GM21737 (cell line): ENCODE data around the gene SLC7A6.

Experiments
- ATAC-seq: cut with Tn5 transposase; IDR thresholded peaks from one replicate; pipeline ENCODE4 v1.9.1; 2021; ENCODE audit warnings: mild to moderate bottlenecking, moderate library complexity; ENCODE audit not compliant: unreplicated experiment

SLC7A6 gene

GRCh38 chr16:68234188-68235107 lies 29.9 kb upstream of the SLC7A6 start:
- ATAC-seq: no peak

- no peak for ATAC-seq
These were observed 29.0 kb upstream of the SLC7A6 start for GRCh38 chr16:68235108-68235886.

GRCh38 chr16:68235887-68236136 lies 28.5 kb upstream of the SLC7A6 start, which contains the start of gene ESRP2:
Gene ESRP2, minus strand, starts transcription at chr16:68236127. Its CDS starts 82 bp downstream, at chr16:68236045.
- no peak for ATAC-seq

GRCh38 chr16:68236137-68236825 lies 28.0 kb upstream of the SLC7A6 start:
- ATAC-seq: no peak

GRCh38 chr16:68236826-68237242 lies 27.5 kb upstream of the SLC7A6 start:
- no peak for ATAC-seq

- peak; percentile 77 for ATAC-seq
These were observed 26.9 kb upstream of the SLC7A6 start for GRCh38 chr16:68237243-68238028.

- ATAC-seq: peak; percentile 9
These were observed 26.3 kb upstream of the SLC7A6 start for GRCh38 chr16:68238029-68238345.

GRCh38 chr16:68242085-68242484 lies 22.2 kb upstream of the SLC7A6 start:
- no peak for ATAC-seq

GRCh38 chr16:68242926-68243858 lies 21.1 kb upstream of the SLC7A6 start:
- ATAC-seq: no peak

GRCh38 chr16:68244481-68244902 lies 19.8 kb upstream of the SLC7A6 start:
- ATAC-seq: no peak

GRCh38 chr16:68244903-68245853 lies 19.1 kb upstream of the SLC7A6 start, which contains the start of gene PLA2G15:
Gene PLA2G15, plus strand, starts transcription at chr16:68245373. Its CDS starts 54 bp downstream, at chr16:68245427.
- ATAC-seq: peak; percentile 85

- ATAC-seq: no peak
These were observed 18.2 kb upstream of the SLC7A6 start for GRCh38 chr16:68246121-68246520.

GRCh38 chr16:68246666-68247065 lies 17.7 kb upstream of the SLC7A6 start:
- no peak for ATAC-seq

GRCh38 chr16:68247400-68247799 lies 16.9 kb upstream of the SLC7A6 start:
- ATAC-seq: no peak

- no peak for ATAC-seq
These were observed 16.4 kb upstream of the SLC7A6 start for GRCh38 chr16:68247932-68248331.

- no peak for ATAC-seq
These were observed 15.0 kb upstream of the SLC7A6 start for GRCh38 chr16:68249371-68249770.

- no peak for ATAC-seq
These were observed 13.4 kb upstream of the SLC7A6 start for GRCh38 chr16:68250951-68251350.

- ATAC-seq: no peak
These were observed 12.5 kb upstream of the SLC7A6 start for GRCh38 chr16:68251832-68252231.
